ENCODE measurements around the gene PHF2. TPM values are rescaled to one million over a fixed set of nuclear protein-coding genes. Genes with fewer than 3 reads are reported as not detected.

The PHF2 gene
- total and polyA plus RNA-seq, 2 of the 8 experiments (the other 6 are each of a cell fraction or from before 2014, with no cell fraction given): 3.4 to 9.4 TPM

GRCh38 chr9:93713716-93714115, 137.3 kb downstream of the PHF2 start:
- Histone ChIP-seq H3K14ac (ENCODE audit: insufficient read length) (no peak overlapping the region), H3K36me3 (ENCODE audit: control insufficient read depth in 2 of 4, insufficient read depth in 4 of 4, low read length in 3 of 4) (no peaks in the 10 kb centered on the region), H3K79me1 (ENCODE audit: low read depth, low read length) (no peaks in the 10 kb centered on the region), H3K4me1 (replicated peaks in 1 of 4; ENCODE audit: control insufficient read depth in 3 of 4, insufficient read depth in 4 of 4, low read length in 3 of 4) (no peaks in the 10 kb centered on the region), H3K9me3 (ENCODE audit: insufficient read depth in 2 of 2, low read depth in 1 of 2, low read length in 1 of 2) (no peaks in the 10 kb centered on the region), H2BK5ac (ENCODE audit: low read depth, low read length) (no peak overlapping the region), H4K91ac (replicated peaks; ENCODE audit: insufficient read length, low read length) (no peak overlapping the region), H3K79me2 (ENCODE audit: control insufficient read depth in 1 of 2, insufficient read depth in 2 of 2, low read length in 2 of 2) (no peaks in the 10 kb centered on the region), H2AFZ (ENCODE audit: low read length) (no peak overlapping the region), H3K4me3 (ENCODE audit: extremely low read depth in 1 of 4, insufficient read depth in 2 of 4, low read depth in 3 of 4, low read length in 4 of 4) (no peak overlapping the region), H3K18ac (ENCODE audit: extremely low read depth, low read length) (no peak overlapping the region), H3K4ac (replicated peaks; ENCODE audit: insufficient read length, low read depth, low read length) (no peak overlapping the region), H2BK15ac (ENCODE audit: low read length) (no peak overlapping the region), H2BK20ac (ENCODE audit: low read length) (no peak overlapping the region), H2AK5ac (ENCODE audit: low read depth, low read length) (no peak overlapping the region), H3K56ac (replicated peaks; ENCODE audit: insufficient read length, low read depth, low read length) (no peak overlapping the region), H4K20me1 (replicated peaks in 1 of 2; ENCODE audit: control insufficient read depth in 1 of 2, insufficient read depth in 2 of 2, low read length in 2 of 2) (peaks cover 0 to 2% of the 10 kb centered on the region in 2 experiments), H4K5ac (ENCODE audit: insufficient read length, low read depth, low read length) (no peak overlapping the region), H3K27me3 (replicated peaks in 1 of 4; ENCODE audit: control insufficient read depth in 3 of 4, extremely low read depth in 1 of 4, insufficient read depth in 3 of 4, low read length in 3 of 4) (no peaks in the 10 kb centered on the region), H3K23me2 (ENCODE audit: low read depth, low read length) (no peaks in the 10 kb centered on the region; the same call in 1 of the 2 replicates), H4K8ac (ENCODE audit: extremely low read depth, insufficient read depth, low read length) (no peak overlapping the region), H3K9ac (replicated peaks in 1 of 4; ENCODE audit: extremely low read depth in 1 of 4, low read depth in 3 of 4, low read length in 3 of 4) (no peak overlapping the region), H2BK12ac (ENCODE audit: low read depth, low read length) (no peak overlapping the region), H3K27ac (ENCODE audit: low read depth, low read length) (no peak overlapping the region), H3K4me2 (ENCODE audit: insufficient read depth in 1 of 2, low read depth in 2 of 2, low read length in 2 of 2) (no peak overlapping the region), H2BK120ac (replicated peaks; ENCODE audit: low read depth, low read length) (no peak overlapping the region), H3K23ac (ENCODE audit: insufficient read length) (no peak overlapping the region)
- DNase-seq (ENCODE audit: low read depth in 1 of 2, low spot score in 2 of 2) (no peak), FAIRE-seq (no peak)
- CTCF ChIA-PET (ENCODE audit: partially characterized antibody): no interaction called here
- WGBS, 2 experiments (ENCODE audit: extremely low coverage in 1 of 2, insufficient coverage in 1 of 2, insufficient read length in 1 of 2, insufficient replicate concordance in 2 of 2, low coverage in 1 of 2, low lambda C conversion rate in 2 of 2, missing lambda C conversion rate in 1 of 2): 88% methylated on average over 4 of the region's 4 CpGs; no CpG with 5 or more reads in 1 of the 2 experiments
- POLR2A ChIA-PET (ENCODE audit: partially characterized antibody): no interaction called here
- TF ChIP-seq SAP30 (IDR thresholded peaks at IDR 0.05; ENCODE audit: insufficient read depth, insufficient replicate concordance, low read length): no peak
- TF ChIP-seq MAFK (IDR thresholded peaks at IDR 0.05; ENCODE audit: low read depth, low read length): peak; percentile 91

Measured in H1 (cell line).